ENCODE measurements around the gene RAD54L2.
"Not testable (repeated sequence)": the region's sequence is repeated elsewhere in the genome, so short reads cannot be mapped to it uniquely, and the experiment has no call there.

Gene RAD54L2

GRCh38 chr3:51535146-51536019 is 3.1 kb upstream of the RAD54L2 start:
- H2AFZ ChIP-seq = no peak overlapping the region
- no peaks in the 10 kb centered on the region for H3K27me3 ChIP-seq (ENCODE audit: control insufficient read depth, insufficient read depth, low read length)
- TF ChIP-seq, protein P1, sequence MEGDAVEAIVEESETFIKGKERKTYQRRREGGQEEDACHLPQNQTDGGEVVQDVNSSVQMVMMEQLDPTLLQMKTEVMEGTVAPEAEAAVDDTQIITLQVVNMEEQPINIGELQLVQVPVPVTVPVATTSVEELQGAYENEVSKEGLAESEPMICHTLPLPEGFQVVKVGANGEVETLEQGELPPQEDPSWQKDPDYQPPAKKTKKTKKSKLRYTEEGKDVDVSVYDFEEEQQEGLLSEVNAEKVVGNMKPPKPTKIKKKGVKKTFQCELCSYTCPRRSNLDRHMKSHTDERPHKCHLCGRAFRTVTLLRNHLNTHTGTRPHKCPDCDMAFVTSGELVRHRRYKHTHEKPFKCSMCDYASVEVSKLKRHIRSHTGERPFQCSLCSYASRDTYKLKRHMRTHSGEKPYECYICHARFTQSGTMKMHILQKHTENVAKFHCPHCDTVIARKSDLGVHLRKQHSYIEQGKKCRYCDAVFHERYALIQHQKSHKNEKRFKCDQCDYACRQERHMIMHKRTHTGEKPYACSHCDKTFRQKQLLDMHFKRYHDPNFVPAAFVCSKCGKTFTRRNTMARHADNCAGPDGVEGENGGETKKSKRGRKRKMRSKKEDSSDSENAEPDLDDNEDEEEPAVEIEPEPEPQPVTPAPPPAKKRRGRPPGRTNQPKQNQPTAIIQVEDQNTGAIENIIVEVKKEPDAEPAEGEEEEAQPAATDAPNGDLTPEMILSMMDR (IDR thresholded peaks at IDR 0.05) = no peak
- peaks cover 17% of the 10 kb centered on the region for H3K79me2 ChIP-seq
- no peak overlapping the region for H3K4me3 ChIP-seq (ENCODE audit: low read depth, low read length)
- no peak overlapping the region for H3K27ac ChIP-seq
- H3K9ac ChIP-seq = no peak overlapping the region
- peaks cover 4% of the 10 kb centered on the region for H3K4me1 ChIP-seq
- H3K9me3 ChIP-seq (ENCODE audit: control insufficient read depth, low read length) = no peaks in the 10 kb centered on the region
- H3K4me2 ChIP-seq (ENCODE audit: low read length) = no peak overlapping the region
- H3K36me3 ChIP-seq (ENCODE audit: control insufficient read depth, insufficient read depth, low read length) = no peaks in the 10 kb centered on the region

GRCh38 chr3:51537631-51538030 is 888 bp upstream of the RAD54L2 start:
- H3K36me3 ChIP-seq (ENCODE audit: control insufficient read depth, insufficient read depth, low read length); H3K4me1 ChIP-seq; H3K27me3 ChIP-seq (ENCODE audit: control insufficient read depth, insufficient read depth, low read length); H3K9me3 ChIP-seq (ENCODE audit: control insufficient read depth, low read length); H3K9ac ChIP-seq: not testable (repeated sequence)
- Histone ChIP-seq H3K4me3 (ENCODE audit: low read depth, low read length) (peak overlapping the region; percentile 78), H3K79me2 (peaks cover 17% of the 10 kb centered on the region), H3K27ac (peak overlapping the region; percentile 50), H2AFZ (peak overlapping the region; percentile 96), H3K4me2 (ENCODE audit: low read length) (peak overlapping the region; percentile 66)

- Histone ChIP-seq H3K27me3 (ENCODE audit: control insufficient read depth, insufficient read depth, low read length) (no peaks in the 10 kb centered on the region), H3K4me1 (peaks cover 4% of the 10 kb centered on the region), H3K4me2 (ENCODE audit: low read length) (peak overlapping the region; percentile 66), H3K9me3 (ENCODE audit: control insufficient read depth, low read length) (no peaks in the 10 kb centered on the region), H3K27ac (peak overlapping the region; percentile 50), H3K79me2 (peaks cover 17% of the 10 kb centered on the region), H3K4me3 (ENCODE audit: low read depth, low read length) (peak overlapping the region; percentile 78), H3K9ac (no peak overlapping the region), H2AFZ (peak overlapping the region; percentile 96), H3K36me3 (ENCODE audit: control insufficient read depth, insufficient read depth, low read length) (no peaks in the 10 kb centered on the region)
- TF ChIP-seq, protein P1 (IDR thresholded peaks at IDR 0.05) = no peak
Observed at GRCh38 chr3:51538115-51538458, 432 bp upstream of the RAD54L2 start.

- H3K4me2 ChIP-seq (ENCODE audit: low read length) = peak overlapping the region; percentile 86
- TF ChIP-seq, protein P1 (IDR thresholded peaks at IDR 0.05) = no peak
Observed at GRCh38 chr3:51539291-51539941, 897 bp downstream of the RAD54L2 start.

GRCh38 chr3:51542596-51542995 is 4.1 kb downstream of the RAD54L2 start:
- H3K27me3 ChIP-seq (ENCODE audit: control insufficient read depth, insufficient read depth, low read length); H3K36me3 ChIP-seq (ENCODE audit: control insufficient read depth, insufficient read depth, low read length); H3K4me1 ChIP-seq; H3K4me3 ChIP-seq (ENCODE audit: low read depth, low read length); H2AFZ ChIP-seq; H3K4me2 ChIP-seq (ENCODE audit: low read length); H3K9me3 ChIP-seq (ENCODE audit: control insufficient read depth, low read length); H3K27ac ChIP-seq; H3K9ac ChIP-seq: not testable (repeated sequence)
- H3K79me2 ChIP-seq = peaks cover 36% of the 10 kb centered on the region

More at GRCh38 chr3:51539291-51539941, 897 bp downstream of the RAD54L2 start:
- H3K9ac ChIP-seq = peak overlapping the region; percentile 96
- no peaks in the 10 kb centered on the region for H3K27me3 ChIP-seq (ENCODE audit: control insufficient read depth, insufficient read depth, low read length)
- H2AFZ ChIP-seq = peak overlapping the region; percentile 90
- H3K79me2 ChIP-seq = peaks cover 21% of the 10 kb centered on the region
- H3K36me3 ChIP-seq (ENCODE audit: control insufficient read depth, insufficient read depth, low read length) = no peaks in the 10 kb centered on the region
- peaks cover 4% of the 10 kb centered on the region for H3K4me1 ChIP-seq
- H3K9me3 ChIP-seq (ENCODE audit: control insufficient read depth, low read length) = no peaks in the 10 kb centered on the region
- H3K4me3 ChIP-seq (ENCODE audit: low read depth, low read length) = peak overlapping the region; percentile 78
- peak overlapping the region; percentile 72 for H3K27ac ChIP-seq
